Measurements from ENCODE around the gene OR52D1. TPM values are rescaled to one million over a fixed set of nuclear protein-coding genes. Genes with fewer than 3 reads are reported as not detected.

The OR52D1 gene
- total RNA-seq (2014; rRNA removed): not detected in 2 replicates
- Bru-seq, nascent RNA: not detected
- not detected for BruChase-seq, experiment 1, labeled RNA remaining after a 6-hour chase
- BruChase-seq, experiment 2, labeled RNA remaining after a 2-hour chase: not detected
- long read RNA-seq: 0 reads

DNA sequence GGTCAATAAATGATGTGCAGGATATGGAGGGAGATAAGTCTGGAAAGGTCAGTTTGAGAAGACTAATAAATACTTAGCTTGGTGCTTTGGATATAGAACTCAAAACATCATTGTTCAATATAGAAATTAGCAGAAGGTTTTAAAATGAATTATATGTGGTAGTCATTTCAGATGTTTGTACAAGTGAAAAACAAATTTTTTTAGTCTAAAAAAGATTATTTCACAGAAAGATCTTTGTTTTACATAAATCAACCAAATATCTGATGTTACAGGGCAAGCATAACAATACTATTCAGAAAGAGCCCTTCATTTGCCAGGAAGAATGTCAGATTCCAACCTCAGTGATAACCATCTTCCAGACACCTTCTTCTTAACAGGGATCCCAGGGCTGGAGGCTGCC lies at the start of gene OR52D1:
TSS of gene OR52D1 (plus strand) at position 301 of the 400 bp plus-strand sequence. CDS start at position 323, 22 bp downstream.
- H4K20me1 ChIP-seq (ENCODE audit: low read length): no peaks in the 10 kb centered on the region
- no TSS peak for BruUV-seq (replicated peaks)
- CTCF ChIA-PET: no interaction called here
- intact Hi-C loops (cut with micrococcal nuclease): no loop called here
- no peaks in the 10 kb centered on the region for H3F3A ChIP-seq (ENCODE audit: low read length, unreplicated experiment)
- no peak within 1 kb of the TSS for H3K4me3 ChIP-seq (ENCODE audit: low read length)
- no peak within 1 kb of the TSS for H3K4me2 ChIP-seq (ENCODE audit: low read length)
- no peak within 1 kb of the TSS for H2AFZ ChIP-seq (ENCODE audit: low read length)
- H3K27ac ChIP-seq (ENCODE audit: low read length): no peak within 1 kb of the TSS
- no peaks in the 10 kb centered on the region for H3K79me2 ChIP-seq (ENCODE audit: low read length)
- no peak within 1 kb of the TSS for H3K9ac ChIP-seq (ENCODE audit: low read length)
- TF ChIP-seq EZH2phosphoT487 (IDR thresholded peaks at IDR 0.05; ENCODE audit: borderline replicate concordance, low read length) (no peak), EZH2 (IDR thresholded peaks at IDR 0.05; ENCODE audit: low read length, unreplicated experiment) (no peak)
- TF ChIP-seq, protein P1, sequence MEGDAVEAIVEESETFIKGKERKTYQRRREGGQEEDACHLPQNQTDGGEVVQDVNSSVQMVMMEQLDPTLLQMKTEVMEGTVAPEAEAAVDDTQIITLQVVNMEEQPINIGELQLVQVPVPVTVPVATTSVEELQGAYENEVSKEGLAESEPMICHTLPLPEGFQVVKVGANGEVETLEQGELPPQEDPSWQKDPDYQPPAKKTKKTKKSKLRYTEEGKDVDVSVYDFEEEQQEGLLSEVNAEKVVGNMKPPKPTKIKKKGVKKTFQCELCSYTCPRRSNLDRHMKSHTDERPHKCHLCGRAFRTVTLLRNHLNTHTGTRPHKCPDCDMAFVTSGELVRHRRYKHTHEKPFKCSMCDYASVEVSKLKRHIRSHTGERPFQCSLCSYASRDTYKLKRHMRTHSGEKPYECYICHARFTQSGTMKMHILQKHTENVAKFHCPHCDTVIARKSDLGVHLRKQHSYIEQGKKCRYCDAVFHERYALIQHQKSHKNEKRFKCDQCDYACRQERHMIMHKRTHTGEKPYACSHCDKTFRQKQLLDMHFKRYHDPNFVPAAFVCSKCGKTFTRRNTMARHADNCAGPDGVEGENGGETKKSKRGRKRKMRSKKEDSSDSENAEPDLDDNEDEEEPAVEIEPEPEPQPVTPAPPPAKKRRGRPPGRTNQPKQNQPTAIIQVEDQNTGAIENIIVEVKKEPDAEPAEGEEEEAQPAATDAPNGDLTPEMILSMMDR (conservative IDR thresholded peaks at IDR 0.05; ENCODE audit: low read depth, low read length): no peak
- H3K36me3 ChIP-seq (ENCODE audit: low read depth, low read length): no peaks in the 10 kb centered on the region
- POLR2A ChIA-PET (ENCODE audit: unreplicated experiment): no interaction called here
- no peak for DNase-seq
- no peaks in the 10 kb centered on the region for H3K9me3 ChIP-seq (ENCODE audit: low read length)
- H3K4me1 ChIP-seq (ENCODE audit: insufficient read depth, low read length): no peaks in the 10 kb centered on the region
- H3K9me2 ChIP-seq (replicated peaks; ENCODE audit: low read length): no peaks in the 10 kb centered on the region
- no peak for ATAC-seq
- H3K27me3 ChIP-seq (ENCODE audit: low read length): peaks cover 9% of the 10 kb centered on the region; the same call in 1 of the 2 replicates

DNA sequence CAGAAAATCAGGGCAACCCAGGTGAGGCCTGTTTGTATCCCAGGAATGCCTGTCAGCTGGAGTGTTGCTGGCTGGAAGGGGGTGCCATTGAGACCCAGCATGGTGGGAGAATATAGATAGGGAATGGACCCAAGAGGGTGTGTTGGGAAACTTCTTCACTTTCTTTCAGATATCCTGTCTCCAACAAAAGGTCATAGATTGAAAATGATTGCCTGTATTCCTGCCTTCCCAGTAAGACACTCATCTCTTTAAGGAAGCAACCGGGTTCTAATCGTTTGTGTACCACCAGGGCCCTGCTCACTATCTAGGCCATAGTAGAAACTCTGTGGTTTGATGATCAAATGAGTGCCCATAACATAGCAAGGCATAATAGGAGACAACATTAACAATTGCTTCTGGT lies 47.1 kb upstream of the OR52D1 start, which contains the start of gene OR51I1:
TSS of gene OR51I1 (minus strand) at position 101 of the 400 bp plus-strand sequence. CDS start at position 101, 0 bp downstream.
- no peaks in the 10 kb centered on the region for H3K9me3 ChIP-seq (ENCODE audit: low read length)
- no peak within 1 kb of the TSS for H3K4me2 ChIP-seq (ENCODE audit: low read length)
- ChIA-PET CTCF (no interaction called here), POLR2A (ENCODE audit: unreplicated experiment) (no interaction called here)
- no TSS peak for BruUV-seq (replicated peaks)
- H3K9ac ChIP-seq (ENCODE audit: low read length): no peak within 1 kb of the TSS
- no peak within 1 kb of the TSS for H3K4me3 ChIP-seq (ENCODE audit: low read length)
- H3F3A ChIP-seq (ENCODE audit: low read length, unreplicated experiment): no peaks in the 10 kb centered on the region
- no peaks in the 10 kb centered on the region for H3K79me2 ChIP-seq (ENCODE audit: low read length)
- H3K27me3 ChIP-seq (ENCODE audit: low read length): 0 out of 2 replicates have a peak, but pooled peaks cover 11% of the 10 kb centered on the region
- ATAC-seq: no peak
- no peaks in the 10 kb centered on the region for H3K36me3 ChIP-seq (ENCODE audit: low read depth, low read length)
- no peak within 1 kb of the TSS for H2AFZ ChIP-seq (ENCODE audit: low read length)
- H3K9me2 ChIP-seq (replicated peaks; ENCODE audit: low read length): no peaks in the 10 kb centered on the region
- intact Hi-C loops (cut with micrococcal nuclease): no loop called here
- H4K20me1 ChIP-seq (ENCODE audit: low read length): no peaks in the 10 kb centered on the region
- H3K27ac ChIP-seq (ENCODE audit: low read length): no peak within 1 kb of the TSS
- DNase-seq: no peak
- TF ChIP-seq EZH2 (IDR thresholded peaks at IDR 0.05; ENCODE audit: low read length, unreplicated experiment) (no peak), EZH2phosphoT487 (IDR thresholded peaks at IDR 0.05; ENCODE audit: borderline replicate concordance, low read length) (no peak)
- TF ChIP-seq, protein P1 (conservative IDR thresholded peaks at IDR 0.05; ENCODE audit: low read depth, low read length): no peak
- no peaks in the 10 kb centered on the region for H3K4me1 ChIP-seq (ENCODE audit: insufficient read depth, low read length)

GRCh38 chr11:5443835-5444393 lies 44.6 kb upstream of the OR52D1 start:
- BruUV-seq (replicated peaks): no TSS peak
- Histone ChIP-seq H3K4me1 (ENCODE audit: insufficient read depth, low read length) (no peaks in the 10 kb centered on the region), H2AFZ (ENCODE audit: low read length) (no peak overlapping the region), H4K20me1 (ENCODE audit: low read length) (no peaks in the 10 kb centered on the region), H3K9me3 (ENCODE audit: low read length) (no peaks in the 10 kb centered on the region), H3K79me2 (ENCODE audit: low read length) (no peaks in the 10 kb centered on the region), H3K9me2 (replicated peaks; ENCODE audit: low read length) (no peaks in the 10 kb centered on the region), H3F3A (ENCODE audit: low read length, unreplicated experiment) (no peaks in the 10 kb centered on the region), H3K27me3 (ENCODE audit: low read length) (0 out of 2 replicates have a peak, but pooled peaks cover 11% of the 10 kb centered on the region), H3K27ac (ENCODE audit: low read length) (no peak overlapping the region), H3K36me3 (ENCODE audit: low read depth, low read length) (no peaks in the 10 kb centered on the region), H3K4me3 (ENCODE audit: low read length) (no peak overlapping the region), H3K4me2 (ENCODE audit: low read length) (no peak overlapping the region), H3K9ac (ENCODE audit: low read length) (no peak overlapping the region)
- no peak for TF ChIP-seq EZH2phosphoT487 (IDR thresholded peaks at IDR 0.05; ENCODE audit: borderline replicate concordance, low read length)
- ATAC-seq (no peak), DNase-seq (no peak)
- ChIA-PET POLR2A (ENCODE audit: unreplicated experiment) (no interaction called here), CTCF (no interaction called here)
- intact Hi-C loops (cut with micrococcal nuclease): no loop called here

Measured in PC-3 (cell line).